A673 (cell line): ENCODE data around the gene RAB3GAP2.

Experiments used
- EZH2 ChIP-seq: fragments of 200-600 bp; sonication (generic); IDR thresholded peaks from 2 replicates; pipeline ENCODE4 v1.6.1; 2017; ENCODE audit warnings: borderline replicate concordance, low read depth, mild to moderate bottlenecking, mixed read lengths, antibody characterized with exemption, low read length; ENCODE audit not compliant: poor library complexity, severe bottlenecking
- TF ChIP-seq, protein P1 (sequence below): fragments of 300-800, 200-600 bp; sonication (generic); conservative IDR thresholded peaks from 2 replicates; pipeline ENCODE4 v1.5.1; 2017; ENCODE audit warnings: low read depth, mild to moderate bottlenecking, antibody characterized with exemption, low read length, moderate library complexity, mixed read lengths

DNA sequence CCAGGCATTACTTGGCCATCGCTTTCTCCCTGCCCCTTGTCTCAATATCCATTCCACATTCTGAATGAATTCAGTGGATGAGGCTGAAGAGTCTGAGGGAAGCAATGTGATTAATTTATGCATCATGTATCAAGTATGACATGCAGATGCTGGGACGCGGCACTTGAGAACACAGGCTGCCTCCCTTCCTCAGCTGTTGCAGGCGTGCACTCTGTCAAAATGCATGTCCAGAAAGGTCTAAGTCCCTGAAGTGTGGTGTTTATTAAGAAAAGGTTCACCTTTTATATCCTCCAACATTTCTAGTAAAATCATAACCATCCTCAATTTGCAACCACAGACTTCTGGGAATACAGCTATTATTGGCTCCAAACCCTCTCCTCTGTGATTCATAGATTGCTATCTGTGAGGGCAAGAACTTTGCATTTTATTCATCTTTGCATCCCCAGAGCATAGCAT lies 22.6 kb upstream of the RAB3GAP2 start:
- TF ChIP-seq, protein P1, sequence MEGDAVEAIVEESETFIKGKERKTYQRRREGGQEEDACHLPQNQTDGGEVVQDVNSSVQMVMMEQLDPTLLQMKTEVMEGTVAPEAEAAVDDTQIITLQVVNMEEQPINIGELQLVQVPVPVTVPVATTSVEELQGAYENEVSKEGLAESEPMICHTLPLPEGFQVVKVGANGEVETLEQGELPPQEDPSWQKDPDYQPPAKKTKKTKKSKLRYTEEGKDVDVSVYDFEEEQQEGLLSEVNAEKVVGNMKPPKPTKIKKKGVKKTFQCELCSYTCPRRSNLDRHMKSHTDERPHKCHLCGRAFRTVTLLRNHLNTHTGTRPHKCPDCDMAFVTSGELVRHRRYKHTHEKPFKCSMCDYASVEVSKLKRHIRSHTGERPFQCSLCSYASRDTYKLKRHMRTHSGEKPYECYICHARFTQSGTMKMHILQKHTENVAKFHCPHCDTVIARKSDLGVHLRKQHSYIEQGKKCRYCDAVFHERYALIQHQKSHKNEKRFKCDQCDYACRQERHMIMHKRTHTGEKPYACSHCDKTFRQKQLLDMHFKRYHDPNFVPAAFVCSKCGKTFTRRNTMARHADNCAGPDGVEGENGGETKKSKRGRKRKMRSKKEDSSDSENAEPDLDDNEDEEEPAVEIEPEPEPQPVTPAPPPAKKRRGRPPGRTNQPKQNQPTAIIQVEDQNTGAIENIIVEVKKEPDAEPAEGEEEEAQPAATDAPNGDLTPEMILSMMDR = no peak
- no peak for TF ChIP-seq EZH2
